NCI-H2029 (cell line): ENCODE results near the gene DLG4.
"Not testable (repeated sequence)": the region's sequence is repeated elsewhere in the genome, so short reads cannot be mapped to it uniquely, and the experiment has no call there.

Experiments
- DNase-seq: peaks from one replicate; lab custom pipeline; 2025; lab: John Stamatoyannopoulos, UW

Gene DLG4

GRCh38 chr17:7249214-7249613 lies 29.6 kb upstream of the DLG4 start:
- no peak for DNase-seq

DNA sequence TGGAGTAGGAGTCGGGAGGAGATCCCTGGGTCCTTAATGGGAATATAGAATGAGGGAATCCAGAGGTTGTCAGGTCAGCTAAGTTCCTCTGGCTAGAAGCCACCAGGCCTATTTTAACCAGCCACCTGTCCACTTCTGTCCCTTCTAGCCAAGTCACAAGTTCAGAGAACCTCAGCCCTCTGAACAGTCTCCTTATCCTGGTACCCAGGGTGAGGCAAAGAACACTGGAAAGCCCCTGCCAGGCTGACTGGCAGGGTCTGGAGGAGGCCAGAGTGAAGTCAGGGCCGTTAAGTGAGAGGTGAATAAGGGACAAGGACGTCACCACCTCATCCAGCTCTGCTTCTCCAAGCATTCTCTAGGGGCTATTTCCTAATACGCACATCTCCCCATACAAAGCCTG lies 29.2 kb upstream of the DLG4 start:
- DNase-seq: no peak

- no peak for DNase-seq
These were observed 27.1 kb upstream of the DLG4 start for GRCh38 chr17:7246779-7247178.

DNA sequence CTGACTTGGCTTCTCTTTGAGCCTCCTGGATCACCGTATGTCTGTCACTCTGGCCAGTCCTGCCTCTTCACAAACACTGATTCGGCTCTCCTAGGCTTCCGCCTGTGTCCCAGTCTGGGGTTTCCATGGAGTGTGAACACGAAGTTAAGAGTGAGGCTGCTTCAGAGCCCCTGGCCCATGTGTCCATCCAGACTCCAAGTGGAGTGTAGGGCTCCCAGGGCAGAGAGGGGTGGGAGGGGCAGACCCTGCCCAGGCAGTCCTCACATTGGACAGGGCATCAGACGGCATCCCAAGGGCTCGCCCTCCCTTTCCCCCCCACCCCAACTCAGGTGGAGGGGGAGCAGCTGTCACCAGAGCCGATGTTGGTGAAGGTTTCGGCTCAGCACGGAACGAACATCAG lies 24.2 kb upstream of the DLG4 start:
- DNase-seq: not testable (repeated sequence)

DNA sequence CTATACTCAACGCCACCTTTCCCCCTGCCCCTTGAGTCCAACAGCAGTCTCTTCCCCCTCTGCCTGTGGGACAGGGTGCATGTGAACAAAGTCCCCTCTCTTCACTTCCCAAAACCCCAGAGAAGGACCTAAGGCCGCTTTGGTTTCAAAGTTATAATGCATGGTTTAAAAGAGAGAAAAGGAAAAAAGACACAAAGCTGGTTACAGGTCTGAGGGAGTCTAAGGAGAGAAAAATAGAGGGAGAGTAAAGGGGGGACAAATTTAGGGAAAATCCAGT lies 23.8 kb upstream of the DLG4 start:
- DNase-seq: no peak

GRCh38 chr17:7242717-7243452 lies 23.2 kb upstream of the DLG4 start:
- DNase-seq: peak; percentile 71

GRCh38 chr17:7241783-7242716 lies 22.4 kb upstream of the DLG4 start, which contains the start of gene GABARAP:
Gene GABARAP (minus strand): TSS chr17:7242449. CDS start chr17:7242330, 119 bp downstream.
- DNase-seq: peak; percentile 62

DNA sequence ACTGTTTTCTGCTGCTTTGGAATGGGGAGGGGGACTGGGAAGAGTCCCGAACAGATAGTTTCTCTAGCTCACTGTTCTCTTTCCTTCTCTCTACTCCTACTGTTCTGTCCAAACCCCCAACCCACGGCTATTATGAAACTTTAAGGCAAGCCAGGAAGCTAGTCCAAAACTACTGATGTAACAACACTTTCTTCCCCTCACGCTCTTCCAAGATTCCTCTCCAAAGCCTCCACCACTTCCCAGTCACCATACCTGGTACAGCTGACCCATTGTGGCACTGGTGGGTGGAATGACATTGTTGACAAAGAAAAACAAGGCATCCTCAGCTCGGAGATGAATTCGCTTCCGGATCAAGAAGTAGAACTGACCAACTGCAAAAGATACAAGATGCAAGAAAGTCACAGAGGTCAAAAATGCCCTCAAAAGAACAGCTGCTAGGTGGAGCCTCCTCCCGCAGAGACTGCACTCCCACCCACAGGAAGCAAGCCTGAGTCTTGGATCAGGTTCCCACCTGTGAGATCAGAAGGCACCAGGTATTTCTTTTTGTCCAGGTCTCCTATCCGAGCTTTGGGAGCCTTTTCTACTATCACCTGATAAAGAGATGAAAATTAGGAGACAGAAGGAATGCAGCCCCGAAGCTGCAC lies 21.6 kb upstream of the DLG4 start:
- no peak for DNase-seq

DNA sequence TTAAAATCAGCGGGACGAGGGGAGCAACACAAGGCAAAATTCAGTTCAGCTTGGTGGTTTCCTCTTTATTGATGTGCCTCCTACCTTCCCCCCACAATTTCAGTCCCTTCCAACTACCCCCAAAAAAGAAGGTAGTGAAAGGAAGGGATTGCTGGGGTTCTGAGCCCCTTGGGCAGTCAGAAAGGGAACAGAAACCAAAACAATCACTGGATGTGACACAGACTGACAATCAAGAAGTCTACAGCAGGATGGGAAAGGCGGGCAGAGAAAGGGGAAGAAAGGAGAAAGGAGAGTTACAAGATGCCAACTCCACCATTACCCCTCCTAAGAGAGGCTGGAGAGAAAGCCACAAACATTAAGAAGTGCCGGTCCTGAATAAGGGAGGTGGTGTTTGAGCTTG lies 20.7 kb upstream of the DLG4 start:
- no peak for DNase-seq

DNA sequence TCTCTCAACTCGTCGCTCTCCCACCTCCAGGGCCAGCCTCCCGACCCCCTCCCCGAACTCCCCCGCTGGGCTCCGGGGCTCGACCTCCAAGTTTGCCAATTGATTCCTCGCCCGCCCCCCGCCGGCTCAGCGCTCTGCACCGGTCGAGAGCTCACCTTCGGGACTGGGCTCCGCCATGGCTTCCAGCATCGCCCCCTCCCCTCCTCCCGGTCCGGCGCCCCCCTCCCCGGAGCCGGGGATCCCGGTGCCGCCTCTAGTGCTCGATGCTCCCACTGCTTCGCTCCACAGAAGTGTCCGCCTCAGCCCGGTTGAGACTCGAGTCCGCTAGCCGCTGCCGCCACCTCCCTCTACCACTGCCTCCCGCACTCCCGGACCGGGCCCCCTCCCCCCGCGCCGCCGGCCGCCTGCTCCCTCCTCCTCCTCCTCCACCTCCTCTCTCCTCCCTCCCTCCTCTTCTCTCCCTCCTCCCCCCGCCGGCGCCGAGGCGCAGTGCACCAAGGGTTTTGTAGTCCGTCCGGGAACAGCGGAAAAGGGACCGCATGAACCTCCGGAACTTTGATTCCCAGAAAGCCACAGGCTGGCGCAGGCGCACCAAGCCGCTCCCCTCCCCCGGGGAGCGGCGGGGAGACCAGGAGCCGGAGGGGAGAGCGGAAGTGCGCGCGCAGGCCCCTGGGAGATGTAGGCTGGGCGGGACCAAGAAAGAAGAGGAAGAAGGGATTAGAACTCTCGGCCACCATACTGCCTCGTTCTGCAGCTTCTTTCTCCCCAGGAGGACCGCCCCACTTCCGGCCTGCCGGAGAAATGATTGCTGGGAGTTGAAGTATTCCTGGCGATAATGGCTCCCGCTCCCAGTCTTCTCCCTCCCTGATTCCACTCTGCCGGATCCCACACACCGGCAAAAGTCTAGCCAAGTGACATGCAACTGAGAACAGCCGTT lies 19.7 kb upstream of the DLG4 start, which contains the start of gene PHF23:
Gene PHF23, minus strand, starts transcription at position 367 of the 937 bp plus-strand sequence. Its CDS starts 178 bp downstream, at position 189.
- DNase-seq: peak; percentile 93

DNA sequence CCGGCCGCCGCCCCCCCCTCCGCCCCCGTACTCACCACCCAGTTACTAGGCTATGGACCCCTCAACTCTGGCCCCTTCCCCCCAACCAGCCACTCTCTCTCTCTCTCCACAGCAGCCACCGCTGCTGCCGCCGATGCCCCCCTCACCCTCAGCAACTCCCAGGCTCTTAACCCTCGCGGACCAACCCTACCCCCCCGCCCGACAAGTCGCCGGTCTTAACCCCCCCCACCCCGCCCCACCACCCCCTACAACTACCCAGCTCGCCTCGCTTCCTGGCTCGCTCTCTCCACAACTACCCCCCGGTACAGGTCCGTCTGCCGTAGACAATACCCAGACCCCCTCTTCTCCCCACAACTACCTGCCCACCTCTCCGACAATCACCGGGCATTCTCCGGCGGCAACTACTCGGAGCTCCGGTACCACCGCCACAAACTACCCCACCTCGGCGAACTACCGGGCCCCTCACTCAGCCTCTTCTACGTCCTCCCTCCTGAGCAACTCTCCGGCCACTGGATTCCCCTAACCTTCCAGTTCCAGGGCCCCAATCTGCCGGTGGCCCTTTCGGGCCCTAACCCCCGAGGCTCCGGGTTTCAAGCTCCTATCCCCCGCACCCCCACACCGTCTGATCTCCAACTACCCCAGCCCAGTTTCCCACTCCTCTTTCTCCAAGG lies 18.9 kb upstream of the DLG4 start:
- DNase-seq: no peak

- DNase-seq: no peak
These were observed 18.3 kb upstream of the DLG4 start for GRCh38 chr17:7237761-7238419.

GRCh38 chr17:7237266-7237760 lies 17.7 kb upstream of the DLG4 start:
- DNase-seq: no peak

DNA sequence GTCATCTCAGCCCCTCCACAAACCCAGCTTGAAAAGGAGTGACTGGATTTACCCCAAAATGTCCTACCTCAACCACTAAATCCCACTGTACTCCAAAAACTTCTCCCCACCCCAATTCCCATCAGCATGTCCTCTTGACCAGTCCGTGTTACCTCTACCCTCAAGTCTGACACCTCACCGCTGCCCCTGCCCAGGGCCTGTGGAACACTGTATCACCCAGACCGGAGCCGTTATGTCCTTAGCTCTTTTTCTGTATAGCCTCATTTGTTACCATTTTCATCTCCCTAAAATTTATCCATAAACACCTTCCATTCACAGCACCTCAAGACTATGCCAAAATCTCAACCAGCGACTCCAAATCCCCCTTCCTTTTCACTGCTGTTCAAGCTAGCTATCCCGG lies 17.2 kb upstream of the DLG4 start:
- DNase-seq: no peak

- DNase-seq: no peak
These were observed 16.3 kb upstream of the DLG4 start for GRCh38 chr17:7235693-7236665.

- DNase-seq: peak; percentile 78
These were observed 14.7 kb upstream of the DLG4 start, which contains the start of gene DVL2 for GRCh38 chr17:7234083-7234951. Gene DVL2 (minus strand): TSS chr17:7234517. CDS start chr17:7234262, 255 bp downstream.

- DNase-seq: no peak
These were observed 14.1 kb upstream of the DLG4 start for GRCh38 chr17:7233701-7234082.

DNA sequence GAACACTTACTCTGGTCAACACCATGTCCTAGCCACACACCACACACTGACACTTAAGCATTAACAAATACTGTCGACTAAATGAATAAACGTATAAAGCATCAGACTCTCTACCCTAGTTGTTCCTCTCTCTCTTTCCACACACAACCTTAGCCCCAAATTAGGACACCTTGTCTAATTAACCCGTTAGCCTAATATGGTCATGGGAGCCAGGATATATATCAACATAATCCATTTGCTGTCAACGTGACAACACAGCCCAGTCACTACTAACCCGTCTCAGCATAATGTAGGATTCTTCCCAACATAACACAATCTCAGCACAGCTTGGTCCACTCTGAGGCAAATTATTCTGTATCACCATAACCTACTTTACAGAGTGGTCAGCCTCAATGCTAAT lies 12.5 kb upstream of the DLG4 start:
- no peak for DNase-seq
